Neuron (in vitro differentiated cells): ENCODE data around the gene DENND6B.

Experiments
- H2AFZ ChIP-seq: one replicate; pipeline ENCODE4 v1.6.1; 2013; ENCODE audit warnings: low read depth, mild to moderate bottlenecking, inconsistent platforms, low read length, moderate library complexity
- H3K27me3 ChIP-seq: one replicate; pipeline ENCODE4 v1.6.1; 2013; ENCODE audit warnings: low read length; ENCODE audit not compliant: insufficient read depth
- H3K36me3 ChIP-seq: one replicate; pipeline ENCODE4 v1.6.1; 2013; ENCODE audit warnings: low read length; ENCODE audit not compliant: insufficient read depth
- H3K4me1 ChIP-seq: one replicate; pipeline ENCODE4 v1.6.1; 2013; ENCODE audit warnings: low read length; ENCODE audit not compliant: insufficient read depth
- H3K4me3 ChIP-seq: 2 replicates; pipeline ENCODE4 v1.5.1; 2013; ENCODE audit warnings: mild to moderate bottlenecking, low read length, moderate library complexity
- H3K9me3 ChIP-seq: one replicate; pipeline ENCODE4 v1.6.1; 2013; ENCODE audit warnings: low read length

Gene DENND6B

GRCh38 chr22:50260801-50261614 is 65.8 kb downstream of the DENND6B start:
- peak overlapping the region; percentile 58 for H3K4me3 ChIP-seq
- H3K9me3 ChIP-seq: no peaks in the 10 kb centered on the region
- peaks cover 20% of the 10 kb centered on the region for H3K4me1 ChIP-seq
- peaks cover 22% of the 10 kb centered on the region for H3K36me3 ChIP-seq
- peak overlapping the region; percentile 5 for H2AFZ ChIP-seq
- no peaks in the 10 kb centered on the region for H3K27me3 ChIP-seq

GRCh38 chr22:50260434-50260800 is 66.4 kb downstream of the DENND6B start:
- H3K36me3 ChIP-seq: peaks cover 24% of the 10 kb centered on the region

DNA sequence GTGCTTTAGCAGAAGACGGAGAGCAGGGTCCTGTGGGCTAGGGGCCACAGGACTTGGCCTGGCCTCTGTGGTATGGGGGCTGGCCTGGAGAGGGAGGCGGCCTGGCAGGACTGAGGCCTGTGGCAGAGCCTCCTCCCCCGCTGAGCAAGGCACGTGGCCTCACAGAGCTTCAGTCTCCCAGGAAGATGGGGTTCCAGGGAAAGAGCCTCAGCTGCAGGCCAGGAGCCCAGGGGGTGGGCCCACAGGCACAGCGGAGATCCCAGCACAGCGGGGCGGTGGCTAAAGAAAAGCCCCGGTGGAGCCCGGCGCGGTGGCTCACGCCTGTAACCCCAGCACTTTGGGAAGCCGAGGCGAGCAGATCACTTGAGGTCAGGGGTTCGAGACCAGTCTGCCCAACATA is 67.5 kb downstream of the DENND6B start:
- no peaks in the 10 kb centered on the region for H3K9me3 ChIP-seq
- H3K4me3 ChIP-seq: no peak overlapping the region
- no peaks in the 10 kb centered on the region for H3K27me3 ChIP-seq
- H3K4me1 ChIP-seq: peaks cover 20% of the 10 kb centered on the region
- no peak overlapping the region for H2AFZ ChIP-seq
- peaks cover 27% of the 10 kb centered on the region for H3K36me3 ChIP-seq

More at GRCh38 chr22:50260434-50260800, 66.4 kb downstream of the DENND6B start:
- Histone ChIP-seq H2AFZ (no peak overlapping the region), H3K4me3 (peak overlapping the region; percentile 58), H3K4me1 (peaks cover 20% of the 10 kb centered on the region), H3K9me3 (no peaks in the 10 kb centered on the region), H3K27me3 (no peaks in the 10 kb centered on the region)
